Measurements from ENCODE around the gene PPA1. TPM values are rescaled to one million over a fixed set of nuclear protein-coding genes. Genes with fewer than 3 reads are reported as not detected.

The PPA1 gene
- polyA plus RNA-seq, 1 donor from 2014 or later: 402 TPM

- no peaks in the 10 kb centered on the region for H3K9me2 ChIP-seq (ENCODE audit: insufficient read depth, low read length)
- no peak overlapping the region for H3K4me2 ChIP-seq (ENCODE audit: low read length)
- H3K4me3 ChIP-seq (ENCODE audit: low read length): no peak overlapping the region
- no peaks in the 10 kb centered on the region for H3K79me2 ChIP-seq (replicated peaks; ENCODE audit: insufficient read depth, low read length)
- TF ChIP-seq EZH2 (IDR thresholded peaks at IDR 0.05; ENCODE audit: borderline replicate concordance, insufficient read depth, low read length, poor library complexity, severe bottlenecking) (no peak), POLR2AphosphoS5 (IDR thresholded peaks at IDR 0.05) (no peak), MXI1 (conservative IDR thresholded peaks at IDR 0.05; ENCODE audit: poor library complexity, severe bottlenecking) (no peak), TAF1 (IDR thresholded peaks at IDR 0.05; ENCODE audit: low read depth) (no peak), CTCF (IDR thresholded peaks at IDR 0.05; ENCODE audit: poor library complexity, severe bottlenecking) (no peak), SMC3 (conservative IDR thresholded peaks at IDR 0.05; ENCODE audit: poor library complexity) (no peak), RAD21 (conservative IDR thresholded peaks at IDR 0.05) (no peak), REST (IDR thresholded peaks at IDR 0.05; ENCODE audit: borderline replicate concordance) (no peak), EP300 (conservative IDR thresholded peaks at IDR 0.05; ENCODE audit: poor library complexity, severe bottlenecking) (no peak)
- H3F3A ChIP-seq (ENCODE audit: insufficient read depth, low read length, poor library complexity, severe bottlenecking): no peaks in the 10 kb centered on the region
- no peak overlapping the region for H3K27ac ChIP-seq (ENCODE audit: low read length)
- H3K9me3 ChIP-seq (ENCODE audit: low read length): no peaks in the 10 kb centered on the region
- no peaks in the 10 kb centered on the region for H4K20me1 ChIP-seq (ENCODE audit: insufficient read depth)
- H2AFZ ChIP-seq (ENCODE audit: low read depth, low read length): no peak overlapping the region
- no peak overlapping the region for H3K9ac ChIP-seq (ENCODE audit: low read length)
- no peaks in the 10 kb centered on the region for H3K36me3 ChIP-seq (ENCODE audit: insufficient read depth, low read length)
- H3K27me3 ChIP-seq (ENCODE audit: insufficient read depth, low read depth, low read length): no peaks in the 10 kb centered on the region
Measured at GRCh38 chr10:70268376-70268775, 35.1 kb upstream of the PPA1 start.

- Histone ChIP-seq H4K20me1 (ENCODE audit: insufficient read depth) (no peaks in the 10 kb centered on the region), H3K9ac (ENCODE audit: low read length) (no peak overlapping the region), H3K9me3 (ENCODE audit: low read length) (no peaks in the 10 kb centered on the region), H3K4me2 (ENCODE audit: low read length) (no peak overlapping the region), H3F3A (ENCODE audit: insufficient read depth, low read length, poor library complexity, severe bottlenecking) (no peaks in the 10 kb centered on the region), H3K27ac (ENCODE audit: low read length) (no peak overlapping the region), H3K79me2 (replicated peaks; ENCODE audit: insufficient read depth, low read length) (no peaks in the 10 kb centered on the region), H3K9me2 (ENCODE audit: insufficient read depth, low read length) (no peaks in the 10 kb centered on the region), H3K4me3 (ENCODE audit: low read length) (no peak overlapping the region), H2AFZ (ENCODE audit: low read depth, low read length) (no peak overlapping the region), H3K36me3 (ENCODE audit: insufficient read depth, low read length) (no peaks in the 10 kb centered on the region), H3K27me3 (ENCODE audit: insufficient read depth, low read depth, low read length) (no peaks in the 10 kb centered on the region)
- TF ChIP-seq CTCF (IDR thresholded peaks at IDR 0.05; ENCODE audit: poor library complexity, severe bottlenecking) (no peak), EZH2 (IDR thresholded peaks at IDR 0.05; ENCODE audit: borderline replicate concordance, insufficient read depth, low read length, poor library complexity, severe bottlenecking) (no peak), POLR2AphosphoS5 (IDR thresholded peaks at IDR 0.05) (no peak), MXI1 (conservative IDR thresholded peaks at IDR 0.05; ENCODE audit: poor library complexity, severe bottlenecking) (no peak), EP300 (conservative IDR thresholded peaks at IDR 0.05; ENCODE audit: poor library complexity, severe bottlenecking) (no peak), TAF1 (IDR thresholded peaks at IDR 0.05; ENCODE audit: low read depth) (no peak), SMC3 (conservative IDR thresholded peaks at IDR 0.05; ENCODE audit: poor library complexity) (no peak), RAD21 (conservative IDR thresholded peaks at IDR 0.05) (no peak), REST (IDR thresholded peaks at IDR 0.05; ENCODE audit: borderline replicate concordance) (no peak)
Measured at GRCh38 chr10:70267161-70267933, 34.1 kb upstream of the PPA1 start.

Measured in neural cell (in vitro differentiated cells).